B cell (primary cell): ENCODE results near the gene AUTS2. TPM values are rescaled to one million over a fixed set of nuclear protein-coding genes. Genes with fewer than 3 reads are reported as not detected.

Experiments
- ATAC-seq: fragments of 200-7000 bp; cut with Tn5 transposase; one replicate; pipeline ENCODE4 v1.10.0; 2021; ENCODE audit warnings: low read depth, mild to moderate bottlenecking, moderate number of reproducible peaks, moderate library complexity
- CTCF ChIA-PET: fragments of 350-600 bp; sonication (Branson Sonifier 250); formaldehyde crosslinking; loops from one replicate; lab custom pipeline; 2021; ENCODE audit warnings: antibody characterized with exemption, inconsistent platforms; lab: Charles Lee
- POLR2A ChIA-PET: fragments of 350-600 bp; sonication (Branson Sonifier 250); formaldehyde crosslinking; loops from one replicate; lab custom pipeline; 2021; ENCODE audit warnings: antibody characterized with exemption; lab: Charles Lee
- DNase-seq: peaks from one replicate; pipeline ENCODE4 v3.0.0; 2013
- H2AFZ ChIP-seq: 2 replicates; pipeline ENCODE4 v1.6.1; 2012; ENCODE audit warnings: mild to moderate bottlenecking, low read depth, low read length; ENCODE audit not compliant: insufficient read depth, poor library complexity, severe bottlenecking
- H3K27ac ChIP-seq, 2 donors: 1 replicate in 1 of 2; 2 replicates in 1 of 2; pipeline ENCODE4 v1.5.1; 2012 to 2013; ENCODE audit warnings: low read length in 2 of 2, mild to moderate bottlenecking in 2 of 2, moderate library complexity in 1 of 2
- H3K27me3 ChIP-seq, 4 experiments: fragments of 200-600 bp in 1 of 4; sonication (generic) in 1 of 4; replicated peaks in 1 of 4; 1 replicate in 2 of 4; 2 replicates in 2 of 4; pipeline versions ENCODE4 v1.6.1 to v1.7.0; 2013 to 2016; ENCODE audit warnings: low read length in 3 of 4, mild to moderate bottlenecking in 2 of 4, mixed read lengths in 1 of 4, moderate library complexity in 1 of 4; ENCODE audit not compliant: insufficient read depth in 4 of 4, control insufficient read depth in 3 of 4; ENCODE audit errors: control extremely low read depth in 1 of 4
- H3K36me3 ChIP-seq, 2 experiments: replicated peaks in 1 of 2; 1 replicate in 1 of 2; 2 replicates in 1 of 2; pipeline versions ENCODE4 v1.6.1 to v1.7.1; 2013; ENCODE audit warnings: low read length in 1 of 2; ENCODE audit not compliant: insufficient read depth in 2 of 2, control insufficient read depth in 1 of 2; ENCODE audit errors: control extremely low read depth in 1 of 2, extremely low read depth in 1 of 2
- H3K4me1 ChIP-seq, 2 donors: fragments of 200-600 bp in 1 of 2; sonication (generic) in 1 of 2; 1 replicate in 1 of 2; 2 replicates in 1 of 2; pipeline versions ENCODE4 v1.5.1 to v1.6.1; 2013 to 2017; ENCODE audit warnings: low read length in 2 of 2; ENCODE audit not compliant: control insufficient read depth in 2 of 2, insufficient read depth in 2 of 2
- H3K4me2 ChIP-seq: replicated peaks from 2 replicates; pipeline ENCODE3; 2012; ENCODE audit warnings: mild to moderate bottlenecking, low read depth, low read length; ENCODE audit not compliant: poor library complexity, severe bottlenecking
- H3K4me3 ChIP-seq, 5 experiments: fragments of 200-600 bp in 1 of 5; sonication (generic) in 1 of 5; 1 replicate in 3 of 5; 2 replicates in 2 of 5; pipeline versions ENCODE4 v1.5.1 to v1.7.0; 2011 to 2016; ENCODE audit warnings: low read length in 4 of 5, mild to moderate bottlenecking in 4 of 5, low read depth in 2 of 5, control low read depth in 1 of 5, moderate library complexity in 1 of 5; ENCODE audit not compliant: insufficient read depth in 1 of 5; ENCODE audit errors: control extremely low read depth in 1 of 5, extremely low read depth in 1 of 5
- H3K79me2 ChIP-seq: fragments of 200-600 bp; sonication (generic); one replicate; pipeline ENCODE4 v1.6.0; 2016; ENCODE audit warnings: low read length; ENCODE audit not compliant: control insufficient read depth, insufficient read depth
- H3K9ac ChIP-seq: fragments of 200-600 bp; sonication (generic); 2 replicates; pipeline ENCODE4 v1.6.1; 2017; ENCODE audit warnings: mild to moderate bottlenecking, low read length, moderate library complexity
- H3K9me3 ChIP-seq, 3 donors: one replicate each; pipeline versions ENCODE4 v1.6.1 to v1.7.1; 2013; ENCODE audit warnings: low read length in 2 of 3; ENCODE audit not compliant: control insufficient read depth in 2 of 3, insufficient read depth in 1 of 3; ENCODE audit errors: control extremely low read depth in 1 of 3
- H4K20me1 ChIP-seq: 2 replicates; pipeline ENCODE4 v1.6.0; 2012; ENCODE audit warnings: mild to moderate bottlenecking, low read length; ENCODE audit not compliant: insufficient read depth, control insufficient read depth, poor library complexity, severe bottlenecking
- H3K27ac Mint-ChIP-seq: one replicate; pipeline ENCODE4 v1.8.0; 2021; ENCODE audit warnings: mixed read lengths
- H3K27me3 Mint-ChIP-seq: one replicate; pipeline ENCODE4 v1.8.0; 2021; ENCODE audit warnings: mixed read lengths
- H3K4me1 Mint-ChIP-seq: one replicate; pipeline ENCODE4 v1.8.0; 2021; ENCODE audit warnings: mixed read lengths
- H3K4me3 Mint-ChIP-seq: one replicate; pipeline ENCODE4 v1.8.0; 2021; ENCODE audit warnings: mixed read lengths
- H3K9me3 Mint-ChIP-seq: one replicate; pipeline ENCODE4 v1.8.0; 2022; ENCODE audit warnings: mixed read lengths; ENCODE audit not compliant: insufficient read depth
- EZH2 ChIP-seq: IDR thresholded peaks from 2 replicates; pipeline ENCODE4 v1.6.1; 2012; ENCODE audit warnings: borderline replicate concordance, low read depth, mild to moderate bottlenecking, moderate library complexity, low read length; ENCODE audit not compliant: insufficient read depth, poor library complexity, severe bottlenecking
- WGBS: methylation state at CpG from one replicate; pipeline ENCODE4 v1.1.5; 2013; ENCODE audit warnings: missing lambda C conversion rate; ENCODE audit not compliant: insufficient coverage; 5-methylcytosine and 5-hydroxymethylcytosine counted together
- intact Hi-C: fragments of 100-400 bp; cut with micrococcal nuclease; formaldehyde crosslinking; loops from one replicate; pipeline ENCODE4 v1.10.0; 2022
- polyA plus RNA-seq: library from polyadenylated mRNA; depleted of rRNA; stranded (reverse); fragments of >200 nt; gene quantifications from 2 replicates; pipeline ENCODE4 v1.2.3, GENCODE V29; 2012
- total RNA-seq, 2 donors: library from RNA; stranded (reverse); fragments of 120-200 nt in 1 of 2; gene quantifications; 1 replicate in 1 of 2; 2 replicates in 1 of 2; pipeline versions ENCODE4 v1.2.3 to v1.2.4, GENCODE V29; 2013 to 2022
- TF ChIP-seq, protein P1 (sequence below): fragments of 200-600 bp; IDR thresholded peaks from one replicate; pipeline ENCODE4 v1.8.0; 2022; ENCODE audit warnings: antibody characterized with exemption, mild to moderate bottlenecking

Gene AUTS2
- total and polyA plus RNA-seq, 2 donors (not counting 1 experiment from before 2014, with no cell fraction given), result 22.3 to 35.0 TPM

DNA sequence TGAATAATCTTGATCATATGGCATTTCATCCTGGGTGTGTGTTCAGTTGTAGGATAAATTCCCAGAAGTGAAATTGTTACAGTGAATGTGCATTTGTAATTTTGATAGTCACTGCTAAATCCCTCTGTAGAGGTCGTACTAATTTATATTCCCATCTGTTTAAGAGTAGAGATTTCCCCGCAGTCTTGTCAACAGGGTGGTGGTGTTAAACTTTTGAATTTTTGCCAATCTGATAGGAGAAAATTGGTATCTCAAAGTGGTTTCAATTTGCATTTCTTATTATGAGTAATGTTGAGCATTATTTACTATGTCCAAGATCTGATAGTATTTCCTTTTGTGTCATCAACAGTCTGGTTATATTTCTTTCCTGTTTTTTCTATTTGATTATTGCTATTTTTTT is 101.7 kb downstream of the AUTS2 start:
- H3K9ac ChIP-seq, result no peak overlapping the region
- no peak overlapping the region for H3K4me3 ChIP-seq
- no peak overlapping the region for H3K4me3 Mint-ChIP-seq
- no peak overlapping the region for H2AFZ ChIP-seq
- TF ChIP-seq, protein P1, sequence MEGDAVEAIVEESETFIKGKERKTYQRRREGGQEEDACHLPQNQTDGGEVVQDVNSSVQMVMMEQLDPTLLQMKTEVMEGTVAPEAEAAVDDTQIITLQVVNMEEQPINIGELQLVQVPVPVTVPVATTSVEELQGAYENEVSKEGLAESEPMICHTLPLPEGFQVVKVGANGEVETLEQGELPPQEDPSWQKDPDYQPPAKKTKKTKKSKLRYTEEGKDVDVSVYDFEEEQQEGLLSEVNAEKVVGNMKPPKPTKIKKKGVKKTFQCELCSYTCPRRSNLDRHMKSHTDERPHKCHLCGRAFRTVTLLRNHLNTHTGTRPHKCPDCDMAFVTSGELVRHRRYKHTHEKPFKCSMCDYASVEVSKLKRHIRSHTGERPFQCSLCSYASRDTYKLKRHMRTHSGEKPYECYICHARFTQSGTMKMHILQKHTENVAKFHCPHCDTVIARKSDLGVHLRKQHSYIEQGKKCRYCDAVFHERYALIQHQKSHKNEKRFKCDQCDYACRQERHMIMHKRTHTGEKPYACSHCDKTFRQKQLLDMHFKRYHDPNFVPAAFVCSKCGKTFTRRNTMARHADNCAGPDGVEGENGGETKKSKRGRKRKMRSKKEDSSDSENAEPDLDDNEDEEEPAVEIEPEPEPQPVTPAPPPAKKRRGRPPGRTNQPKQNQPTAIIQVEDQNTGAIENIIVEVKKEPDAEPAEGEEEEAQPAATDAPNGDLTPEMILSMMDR, result no peak
- TF ChIP-seq EZH2, result no peak
- no peak overlapping the region for H3K4me2 ChIP-seq
- H3K4me1 Mint-ChIP-seq, result peaks cover 32% of the 10 kb centered on the region
- ChIA-PET CTCF (no interaction called here), POLR2A (no interaction called here)
- H3K27ac Mint-ChIP-seq, result no peak overlapping the region
- H3K27ac ChIP-seq, result no peak overlapping the region
- no peaks in the 10 kb centered on the region for H3K27me3 ChIP-seq
- DNase-seq (no peak), ATAC-seq (no peak)
- H3K9me3 Mint-ChIP-seq, result no peaks in the 10 kb centered on the region
- no peaks in the 10 kb centered on the region for H3K9me3 ChIP-seq
- no peaks in the 10 kb centered on the region for H3K79me2 ChIP-seq
- no peaks in the 10 kb centered on the region for H3K36me3 ChIP-seq
- H3K27me3 Mint-ChIP-seq, result no peaks in the 10 kb centered on the region
- no peaks in the 10 kb centered on the region for H4K20me1 ChIP-seq
- WGBS, result no CpG with 5 or more reads among the region's 2 CpGs
- intact Hi-C loops, result no loop called here
- peaks cover 14 to 21% of the 10 kb centered on the region in 2 donors for H3K4me1 ChIP-seq

DNA sequence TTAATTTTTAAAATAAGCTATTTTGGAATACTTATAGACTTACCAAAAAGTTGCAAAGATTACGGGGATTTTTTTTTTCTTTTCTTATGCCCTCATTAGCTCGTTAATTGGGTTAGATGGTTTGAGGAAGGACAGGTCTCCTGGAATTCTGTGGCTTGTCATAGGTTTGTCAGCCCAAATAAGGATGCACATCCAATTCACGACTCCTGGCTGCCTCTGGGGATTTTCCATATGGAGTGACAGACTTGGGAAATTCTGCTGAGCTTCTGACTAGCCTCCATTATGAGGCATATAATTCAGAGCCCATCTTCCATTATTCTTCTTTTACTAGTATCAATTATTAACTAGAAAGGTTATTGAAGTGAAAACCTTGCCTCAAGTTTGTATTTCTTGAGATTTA is 102.1 kb downstream of the AUTS2 start:
- ChIA-PET POLR2A (no interaction called here), CTCF (no interaction called here)
- H3K4me1 ChIP-seq, result peaks cover 14 to 21% of the 10 kb centered on the region in 2 donors
- TF ChIP-seq, protein P1, result no peak
- no peak for TF ChIP-seq EZH2
- H3K4me3 ChIP-seq, result no peak overlapping the region
- no peaks in the 10 kb centered on the region for H3K36me3 ChIP-seq
- no peaks in the 10 kb centered on the region for H3K9me3 Mint-ChIP-seq
- H3K27ac ChIP-seq, result no peak overlapping the region
- intact Hi-C loops, result no loop called here
- ATAC-seq, result no peak
- H2AFZ ChIP-seq, result no peak overlapping the region
- H3K9me3 ChIP-seq, result no peaks in the 10 kb centered on the region
- DNase-seq, result no peak
- H3K27me3 ChIP-seq, result no peaks in the 10 kb centered on the region
- no peaks in the 10 kb centered on the region for H4K20me1 ChIP-seq
- no peak overlapping the region for H3K4me2 ChIP-seq
- WGBS, result no CpG with 5 or more reads among the region's 3 CpGs
- H3K4me3 Mint-ChIP-seq, result no peak overlapping the region
- no peaks in the 10 kb centered on the region for H3K27me3 Mint-ChIP-seq
- peaks cover 32% of the 10 kb centered on the region for H3K4me1 Mint-ChIP-seq
- no peak overlapping the region for H3K27ac Mint-ChIP-seq
- H3K9ac ChIP-seq, result no peak overlapping the region
- H3K79me2 ChIP-seq, result no peaks in the 10 kb centered on the region
